Left cardiac atrium (tissue), 4 donors: ENCODE measurements around the gene OTUD5. TPM values are rescaled to one million over a fixed set of nuclear protein-coding genes. Genes with fewer than 3 reads are reported as not detected.

Experiments
- ATAC-seq, 2 donors: fragments of 200-7000 bp; cut with Tn5 transposase; one replicate each; pipeline ENCODE4 v1.9.1; 2020; ENCODE audit warnings: mild to moderate bottlenecking in 2 of 2, moderate library complexity in 2 of 2
- DNase-seq: peaks from one replicate; pipeline ENCODE4 v3.0.0-alpha.2; 2020
- intact Hi-C, 2 donors: fragments of 100-400 bp; cut with DNase I; formaldehyde crosslinking; loops; one replicate each; pipeline versions ENCODE4 v1.14.1 to v1.15.1; 2022 to 2023
- total RNA-seq, 2 donors: library from RNA; stranded (reverse); fragmentation: NEBNext Ultra II Directional; extraction: Animal tissue kit (Norgen Biotek cat#: 25700); gene quantifications; one replicate each; pipeline ENCODE4 v1.2.1, GENCODE V29; 2021
- donor health status: DM: no; HTN: yes; CAD: no.
- donor health status: DM: no; HTN: yes; CAD: no; lungs with severe emphysema.
- donor health status: DM: yes; HTN: yes; CAD: no.
- donor health status: Dilated cardiomyopathy.

The OTUD5 gene
- total RNA-seq, 2 donors from 2014 or later, result 19.0 to 27.0 TPM

GRCh38 chrX:48917139-48918001, 40.0 kb downstream of the OTUD5 start:
- peak; percentile 90 for DNase-seq
- peak; percentile 53 to 76 for ATAC-seq
- intact Hi-C loops, result no loop called here

GRCh38 chrX:48914593-48915493, 42.6 kb downstream of the OTUD5 start:
- ATAC-seq (no peak), DNase-seq (no peak)
- intact Hi-C loops, result no loop called here

GRCh38 chrX:48913605-48914366, 43.6 kb downstream of the OTUD5 start:
- DNase-seq, result no peak
- ATAC-seq, result no peak
- intact Hi-C loops, result no loop called here

- intact Hi-C loops, result no loop called here
- ATAC-seq (peak; percentile 89 to 92), DNase-seq (peak; percentile 86)
Observed at GRCh38 chrX:48911412-48912182, 45.8 kb downstream of the OTUD5 start, which contains the start of gene SLC35A2. TSS of gene SLC35A2 (minus strand) at chrX:48911646. CDS start at chrX:48911636, 10 bp downstream.

GRCh38 chrX:48910926-48911411, 46.4 kb downstream of the OTUD5 start:
- peak; percentile 6 to 9 for ATAC-seq
- no peak for DNase-seq
- intact Hi-C loops, result no loop called here

- DNase-seq (no peak), ATAC-seq (no peak)
- intact Hi-C loops, result no loop called here
Observed at GRCh38 chrX:48909703-48910294, 47.6 kb downstream of the OTUD5 start.

- no peak for ATAC-seq
- intact Hi-C loops, result no loop called here
Observed at GRCh38 chrX:48908600-48908999, 48.8 kb downstream of the OTUD5 start.

GRCh38 chrX:48905090-48905790, 52.2 kb downstream of the OTUD5 start:
- intact Hi-C loops, result no loop called here
- no peak for ATAC-seq
- DNase-seq, result no peak

More at GRCh38 chrX:48908600-48908999, 48.8 kb downstream of the OTUD5 start:
- DNase-seq, result no peak

GRCh38 chrX:48904626-48905025, 52.8 kb downstream of the OTUD5 start:
- DNase-seq (no peak), ATAC-seq (no peak)
- intact Hi-C loops, result no loop called here

GRCh38 chrX:48904180-48904579, 53.2 kb downstream of the OTUD5 start:
- intact Hi-C loops, result no loop called here
- DNase-seq, result no peak
- no peak for ATAC-seq

- ATAC-seq (no peak), DNase-seq (no peak)
- intact Hi-C loops, result no loop called here
Observed at GRCh38 chrX:48903290-48903689, 54.1 kb downstream of the OTUD5 start.

- intact Hi-C loops, result no loop called here
Observed at GRCh38 chrX:48902776-48903175, 54.6 kb downstream of the OTUD5 start.

GRCh38 chrX:48902135-48902534, 55.3 kb downstream of the OTUD5 start:
- DNase-seq (no peak), ATAC-seq (no peak)
- intact Hi-C loops, result no loop called here

More at GRCh38 chrX:48902776-48903175, 54.6 kb downstream of the OTUD5 start:
- ATAC-seq, result no peak
- no peak for DNase-seq

GRCh38 chrX:48901069-48901468, 56.3 kb downstream of the OTUD5 start:
- no peak for ATAC-seq
- no peak for DNase-seq
- intact Hi-C loops, result no loop called here

- no peak for DNase-seq
- intact Hi-C loops, result loop anchor here in 1 of 2 donors (5.0 kb wide), 1 partner anchor 143 kb away; the partner anchor contains the start of gene TFE3
- no peak for ATAC-seq
Observed at GRCh38 chrX:48899078-48899410, 58.4 kb downstream of the OTUD5 start.

- DNase-seq, result peak; percentile 91
- intact Hi-C loops, result loop anchor here in 1 of 2 donors (5.0 kb wide), 1 partner anchor 145 kb away; the partner anchor contains the start of gene TFE3
- peak; percentile 97 for ATAC-seq
Observed at GRCh38 chrX:48897625-48898306, 59.6 kb downstream of the OTUD5 start, which contains the start of the genes PQBP1 and TIMM17B. TSS of gene PQBP1 (plus strand) at chrX:48897930. CDS start at chrX:48898510, 580 bp downstream. TSS of gene TIMM17B (minus strand) at chrX:48897768. CDS start at chrX:48897749, 19 bp downstream.
